Stimulated activated CD4-positive, alpha-beta T cell treated with anti-CD3 and anti-CD28 coated beads, Interleukin-12 subunit alpha, Interleukin-12 subunit beta, amount 100 ng/mL, for 48 hours (primary cell): ENCODE results near the gene DOCK8.

Experiments
- DNase-seq, 3 donors: peaks; one replicate each; pipeline ENCODE4 v3.0.0-alpha.2; 2020; ENCODE audit warnings: low read depth in 2 of 3, low spot score in 1 of 3

Gene DOCK8

DNA sequence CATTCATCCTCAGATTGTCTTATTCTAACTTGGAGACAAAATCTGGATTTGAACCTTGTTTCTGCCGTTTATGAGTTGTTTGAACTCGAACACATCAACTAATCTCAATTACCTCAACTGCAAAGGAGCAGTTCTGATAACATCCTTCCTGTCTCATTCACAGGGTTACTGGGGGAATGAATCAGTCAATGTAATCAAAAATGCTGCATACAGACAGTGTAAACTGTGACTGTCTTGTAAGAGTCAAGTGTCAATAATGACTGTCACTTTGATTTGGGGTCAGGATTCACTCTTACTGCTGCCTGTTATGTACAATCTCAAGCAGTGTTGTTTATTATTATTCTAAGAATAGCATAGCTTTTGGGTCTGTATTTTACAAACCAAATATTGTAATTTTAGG lies 273.8 kb downstream of the DOCK8 start:
- no peak for DNase-seq

DNA sequence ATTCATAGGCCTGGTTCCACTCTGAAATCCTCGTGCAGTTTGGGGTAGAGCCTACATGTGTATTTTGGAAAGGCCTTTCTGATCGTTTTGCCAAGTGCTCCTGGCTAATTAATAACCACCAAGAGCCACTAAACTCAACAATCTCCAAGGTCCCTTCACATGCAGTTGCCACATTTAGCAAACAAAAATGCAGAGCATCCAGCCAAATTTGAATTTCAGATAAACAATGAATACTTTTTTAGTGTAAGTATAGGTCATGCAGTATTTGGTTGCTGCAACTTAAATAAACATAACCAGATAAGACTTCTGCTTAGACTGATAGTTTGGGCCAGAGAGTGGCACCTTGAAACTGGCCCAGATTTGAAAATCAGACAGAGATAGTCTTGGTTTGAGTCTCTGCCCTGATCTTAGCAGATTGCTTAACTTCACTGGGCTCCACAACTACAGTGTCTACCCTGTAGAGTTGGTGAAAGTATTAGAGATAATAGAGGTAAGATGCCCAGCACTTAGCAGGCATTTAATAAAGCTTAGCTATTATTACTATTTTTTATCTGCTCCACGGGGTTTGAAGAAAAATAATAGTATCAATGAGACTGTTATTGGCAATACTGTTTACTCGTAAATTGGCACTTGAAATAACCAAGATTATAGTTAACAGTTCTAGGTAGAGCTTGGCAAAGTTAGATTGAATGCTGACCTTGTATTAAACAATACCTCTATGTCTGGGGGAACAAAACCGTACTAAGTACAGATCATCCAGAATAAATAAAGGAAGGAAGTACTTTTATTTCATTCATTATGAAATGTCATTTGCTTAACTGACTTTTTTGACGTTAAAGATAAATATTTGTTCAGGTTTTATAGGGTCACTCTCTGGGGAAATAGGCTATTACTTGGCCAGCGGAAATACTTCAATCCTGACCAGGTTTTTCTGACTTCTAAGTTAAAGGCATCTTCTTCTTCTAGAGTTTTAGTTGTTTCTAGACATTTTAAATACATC lies 274.8 kb downstream of the DOCK8 start:
- no peak for DNase-seq

DNA sequence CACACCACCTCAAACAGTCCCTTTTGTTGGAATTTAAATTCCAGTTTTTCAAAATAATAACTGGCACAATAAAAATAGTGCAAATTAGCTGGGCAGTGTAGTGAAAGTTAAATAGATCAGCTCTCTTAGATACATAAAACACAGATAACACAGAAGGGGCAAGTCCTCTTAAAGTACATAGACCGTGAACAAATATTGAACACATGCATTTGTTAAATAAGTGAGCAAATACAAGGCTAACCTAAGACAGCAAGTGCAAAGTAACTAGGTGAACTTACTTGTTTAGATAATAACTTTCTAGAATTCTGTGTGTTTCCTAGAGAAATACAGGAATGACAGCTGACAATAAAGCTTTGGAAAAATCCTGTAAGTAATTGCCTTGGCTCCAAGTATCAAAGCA lies 280.1 kb downstream of the DOCK8 start:
- DNase-seq, result no peak

DNA sequence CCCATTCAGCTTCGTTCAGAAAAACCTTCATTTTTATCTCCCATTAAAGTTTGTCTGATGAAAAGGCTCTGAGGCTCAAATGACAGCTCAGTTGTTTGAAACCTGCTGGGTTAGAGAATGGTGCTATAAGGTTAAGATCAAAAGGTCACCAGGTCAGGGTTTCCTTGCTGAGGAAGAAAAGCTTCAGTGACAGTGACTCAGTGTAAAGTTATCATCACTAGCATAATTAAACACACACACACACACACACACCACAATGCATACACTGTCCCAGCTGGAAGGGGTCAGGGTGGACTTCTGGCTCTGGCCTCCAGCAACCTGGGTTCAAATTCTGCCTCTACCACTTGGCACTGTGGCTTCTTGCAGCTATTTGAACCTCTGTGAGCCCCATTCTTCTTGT lies 281.1 kb downstream of the DOCK8 start:
- no peak for DNase-seq

DNA sequence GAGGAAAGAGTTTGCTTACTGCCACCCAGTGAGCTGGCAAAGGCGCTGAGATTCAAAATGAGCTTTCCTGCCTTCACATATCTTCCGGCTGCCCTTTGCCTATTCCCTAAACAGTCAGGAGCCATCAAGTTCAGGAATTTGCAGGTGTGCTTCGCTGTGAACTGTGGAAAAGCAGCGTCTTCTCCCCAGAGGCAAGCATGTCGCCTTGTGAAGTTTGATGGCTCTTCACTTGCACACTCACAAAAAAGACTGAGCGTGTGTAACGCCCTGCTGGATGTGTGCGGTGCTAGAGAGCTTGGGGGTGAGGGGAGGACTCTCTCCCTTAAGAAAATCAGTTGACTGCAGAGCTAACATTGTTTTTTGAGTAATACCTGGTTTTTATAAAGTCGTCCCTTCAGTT lies 288.7 kb downstream of the DOCK8 start:
- no peak for DNase-seq

DNA sequence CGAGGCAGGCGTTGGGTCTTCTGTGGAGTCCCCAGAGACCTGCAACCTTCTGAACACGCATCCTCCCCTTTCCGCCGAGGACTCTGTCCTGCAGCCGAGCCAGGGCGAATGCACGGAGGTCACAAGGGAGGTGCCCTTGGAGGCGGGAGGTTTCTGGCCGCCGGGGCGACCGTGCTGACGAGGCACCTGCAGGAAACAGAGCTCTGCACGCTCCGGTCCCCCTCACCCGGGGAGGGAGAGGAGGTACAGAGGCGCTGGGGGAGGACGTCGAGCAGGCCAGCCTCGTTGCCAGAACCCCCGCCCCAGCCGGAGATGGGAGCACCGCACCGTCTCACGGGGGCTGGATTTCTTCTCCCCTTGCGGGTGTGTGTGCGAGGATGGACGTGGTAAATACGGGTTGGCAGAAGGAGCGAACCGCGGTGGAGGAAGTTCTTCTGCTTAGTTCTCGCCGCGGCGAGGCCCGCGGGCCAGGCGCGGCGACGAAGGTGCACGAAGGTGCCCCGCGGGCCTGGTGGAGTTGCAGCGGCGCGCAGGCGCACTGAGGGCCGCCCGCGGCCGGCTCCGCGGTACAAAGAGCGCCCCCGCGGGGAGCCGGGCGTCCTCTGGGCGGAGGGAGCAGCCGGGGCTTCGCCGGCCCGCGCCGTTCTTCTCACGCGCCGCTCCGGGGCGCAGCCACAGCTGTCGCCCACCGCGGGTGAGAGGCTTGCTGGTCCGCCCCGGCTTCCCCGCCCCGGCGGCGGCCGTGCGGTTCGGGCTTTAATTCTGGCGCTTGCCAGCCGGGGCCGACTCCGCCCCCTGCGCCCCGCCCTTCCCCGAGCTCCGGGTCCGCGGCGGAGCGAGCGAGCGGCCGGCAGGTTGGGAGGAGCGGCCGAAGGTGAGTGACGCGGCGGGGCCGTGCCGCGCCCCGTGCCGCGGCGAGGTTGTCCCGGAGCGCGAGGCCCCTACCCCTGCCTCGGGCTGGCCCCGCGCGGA lies 289.5 kb downstream of the DOCK8 start, which contains the start of gene KANK1:
Gene KANK1, plus strand, starts transcription at position 815 of the 972 bp plus-strand sequence.
- peak; percentile 46 to 73 (median 48) for DNase-seq

DNA sequence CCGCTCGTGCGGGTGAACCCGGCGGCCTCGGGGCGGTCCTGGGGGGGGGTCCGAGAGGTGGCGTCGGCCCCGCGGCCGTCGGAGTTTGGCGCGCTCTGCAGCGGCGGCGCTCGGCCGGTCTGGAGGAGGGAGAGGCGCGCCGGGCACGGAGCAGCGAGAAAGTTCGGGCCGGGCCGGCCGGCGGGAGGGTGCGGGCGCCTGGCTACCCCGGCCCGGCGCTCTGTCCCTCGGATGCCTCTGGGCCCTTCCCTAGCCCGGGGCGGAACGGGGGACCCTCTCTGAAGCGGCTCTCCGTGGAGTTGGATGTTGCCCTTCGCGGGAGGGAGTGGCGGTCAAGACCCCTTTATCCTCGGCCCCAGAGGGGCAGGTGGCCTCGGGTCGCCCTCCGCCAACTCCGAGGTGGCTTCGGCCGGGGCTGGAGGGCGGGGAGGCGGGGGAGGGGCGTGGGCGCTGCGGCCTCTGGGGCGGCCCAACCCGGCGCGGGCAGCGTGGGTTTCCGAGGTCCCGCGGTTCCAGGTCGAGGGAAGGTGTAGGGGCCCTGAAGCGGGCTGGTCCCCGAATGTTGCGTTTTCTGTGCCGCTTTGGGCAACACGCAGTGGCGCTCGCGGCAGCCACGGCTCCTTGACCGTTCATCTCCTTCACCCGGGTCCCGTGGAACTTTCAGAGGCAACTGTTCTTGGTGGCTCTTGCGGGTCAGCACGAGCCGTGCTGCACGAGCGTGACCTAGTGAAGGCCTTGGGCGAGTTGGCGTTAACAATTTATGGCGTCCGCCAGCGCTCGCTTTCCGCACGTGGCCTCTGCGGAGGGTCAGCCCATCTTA lies 290.5 kb downstream of the DOCK8 start:
- no peak for DNase-seq

DNA sequence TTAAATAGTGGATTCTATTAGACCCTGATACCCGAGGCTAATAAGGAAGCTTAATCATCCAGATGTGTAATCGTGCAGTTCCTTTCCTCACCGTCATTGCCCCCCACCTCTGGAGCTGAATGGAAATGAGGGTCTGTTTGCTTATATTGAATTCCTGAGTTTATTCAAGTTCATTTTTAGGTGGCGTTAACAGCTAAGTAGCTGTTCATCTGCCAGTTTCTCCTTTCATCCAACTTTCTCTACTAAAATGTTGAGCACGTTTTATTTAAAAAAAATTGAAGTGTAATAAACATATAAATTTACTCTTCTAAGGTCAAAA lies 291.0 kb downstream of the DOCK8 start:
- no peak for DNase-seq

DNA sequence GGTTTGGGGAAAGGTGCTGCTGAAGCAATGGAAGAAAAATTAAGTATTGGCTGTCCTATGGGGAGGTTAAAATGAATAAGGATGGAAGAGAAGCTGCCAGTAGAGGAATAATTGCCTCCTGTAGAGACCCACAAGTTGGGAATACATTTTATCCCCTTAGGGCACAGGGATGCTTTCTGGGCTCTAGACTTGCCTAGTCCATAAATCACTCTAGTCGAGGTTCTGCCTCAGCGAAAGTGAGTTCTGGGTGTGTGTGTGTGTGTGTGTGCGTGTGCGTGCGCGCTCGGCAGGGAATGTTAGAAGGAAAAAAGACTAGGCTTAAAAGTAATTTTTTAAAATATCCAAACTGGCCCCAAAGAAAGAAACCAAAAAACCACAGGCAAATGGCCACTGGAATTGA lies 291.6 kb downstream of the DOCK8 start:
- DNase-seq, result no peak

DNA sequence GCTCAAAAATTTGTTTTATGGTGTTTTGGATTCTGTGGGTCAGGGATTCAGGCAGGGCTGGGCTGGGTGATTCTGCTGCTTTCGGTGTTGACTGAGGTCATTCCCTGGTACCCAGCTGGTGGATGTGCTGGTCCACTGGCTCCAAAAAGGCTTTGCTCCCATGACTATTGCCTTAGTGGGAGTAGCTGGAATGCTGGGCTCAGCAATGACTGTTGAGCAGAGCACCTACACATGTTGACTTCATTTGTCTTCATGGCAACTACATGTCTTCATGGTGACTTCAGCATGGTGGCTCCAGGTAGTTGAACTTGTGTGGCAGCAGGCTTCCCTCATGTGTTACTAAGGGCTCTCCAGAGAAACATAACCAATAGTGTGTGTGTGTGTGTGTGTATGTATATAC lies 297.2 kb downstream of the DOCK8 start:
- no peak for DNase-seq

DNA sequence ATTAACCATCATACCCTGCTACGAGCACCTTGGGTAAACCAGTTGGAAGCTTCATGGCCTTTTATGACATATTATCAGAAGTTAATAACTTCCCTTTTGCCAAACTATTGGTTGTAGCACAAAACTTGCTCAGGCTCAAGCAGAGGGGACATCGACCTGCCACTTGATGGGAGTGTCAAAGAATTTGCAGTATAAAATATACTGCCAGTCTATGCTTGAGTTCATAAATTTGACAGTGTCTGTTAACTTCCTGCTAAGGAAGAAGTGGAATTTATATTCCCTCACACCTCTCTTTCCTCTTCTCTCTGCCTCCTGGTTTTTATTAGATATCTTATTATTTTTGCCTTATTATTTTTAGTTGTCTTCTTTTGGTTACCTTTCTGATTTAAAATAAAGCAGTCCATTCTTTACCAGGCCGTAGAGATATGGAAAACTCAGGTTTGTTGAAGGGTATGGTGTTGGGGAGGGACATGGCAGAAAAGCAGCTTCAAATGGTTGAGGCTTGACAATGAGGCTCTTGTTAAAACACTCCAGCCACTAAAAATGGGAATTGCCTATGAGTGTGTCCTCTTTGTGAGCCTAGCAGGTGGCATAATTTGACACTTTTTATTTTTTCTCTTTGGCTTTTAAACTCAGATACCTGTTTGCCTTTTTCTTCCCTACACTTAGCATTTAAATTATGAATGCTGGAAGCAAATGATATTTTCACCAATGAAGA lies 298.0 kb downstream of the DOCK8 start:
- no peak for DNase-seq
